Measurements from ENCODE around the gene SMG5. TPM values are rescaled to one million over a fixed set of nuclear protein-coding genes. Genes with fewer than 3 reads are reported as not detected.

Gene SMG5
- total RNA-seq, 2 experiments from 2014 or later: 87.9 to 88.9 TPM

- CTCF ChIA-PET (ENCODE audit: unreplicated experiment): no interaction called here
- BruUV-seq (replicated peaks): no TSS peak
- intact Hi-C loops (cut with micrococcal nuclease; ENCODE audit: unreplicated experiment): loop anchor here (5.0 kb wide), 1 partner anchor 136 kb away; no protein-coding TSS in a partner anchor
Observed at GRCh38 chr1:156228501-156228900, 54.1 kb downstream of the SMG5 start.

GRCh38 chr1:156226782-156227181, 55.8 kb downstream of the SMG5 start:
- TSS peak; percentile 34 for BruUV-seq (replicated peaks)
- TF ChIP-seq, protein P1, sequence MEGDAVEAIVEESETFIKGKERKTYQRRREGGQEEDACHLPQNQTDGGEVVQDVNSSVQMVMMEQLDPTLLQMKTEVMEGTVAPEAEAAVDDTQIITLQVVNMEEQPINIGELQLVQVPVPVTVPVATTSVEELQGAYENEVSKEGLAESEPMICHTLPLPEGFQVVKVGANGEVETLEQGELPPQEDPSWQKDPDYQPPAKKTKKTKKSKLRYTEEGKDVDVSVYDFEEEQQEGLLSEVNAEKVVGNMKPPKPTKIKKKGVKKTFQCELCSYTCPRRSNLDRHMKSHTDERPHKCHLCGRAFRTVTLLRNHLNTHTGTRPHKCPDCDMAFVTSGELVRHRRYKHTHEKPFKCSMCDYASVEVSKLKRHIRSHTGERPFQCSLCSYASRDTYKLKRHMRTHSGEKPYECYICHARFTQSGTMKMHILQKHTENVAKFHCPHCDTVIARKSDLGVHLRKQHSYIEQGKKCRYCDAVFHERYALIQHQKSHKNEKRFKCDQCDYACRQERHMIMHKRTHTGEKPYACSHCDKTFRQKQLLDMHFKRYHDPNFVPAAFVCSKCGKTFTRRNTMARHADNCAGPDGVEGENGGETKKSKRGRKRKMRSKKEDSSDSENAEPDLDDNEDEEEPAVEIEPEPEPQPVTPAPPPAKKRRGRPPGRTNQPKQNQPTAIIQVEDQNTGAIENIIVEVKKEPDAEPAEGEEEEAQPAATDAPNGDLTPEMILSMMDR (conservative IDR thresholded peaks at IDR 0.05; ENCODE audit: low read length): no peak
- TF ChIP-seq EZH2phosphoT487 (IDR thresholded peaks at IDR 0.05; ENCODE audit: borderline replicate concordance, low read depth, low read length): no peak

More at GRCh38 chr1:156228501-156228900, 54.1 kb downstream of the SMG5 start:
- no peak for DNase-seq (ENCODE audit: low spot score)
- peaks cover 15% of the 10 kb centered on the region for H3K4me1 ChIP-seq (ENCODE audit: insufficient read depth, low read length, poor library complexity, severe bottlenecking)
- TF ChIP-seq, protein P1 (conservative IDR thresholded peaks at IDR 0.05; ENCODE audit: low read length): no peak
- no peaks in the 10 kb centered on the region for H3K9me3 ChIP-seq (ENCODE audit: low read length)
- H4K20me1 ChIP-seq (ENCODE audit: insufficient read depth, low read length): no peaks in the 10 kb centered on the region
- no peak overlapping the region for H3K4me3 ChIP-seq (ENCODE audit: low read depth, low read length, poor library complexity, severe bottlenecking)
- no peak overlapping the region for H2AFZ ChIP-seq (ENCODE audit: low read length)
- peaks cover 25% of the 10 kb centered on the region for H3K36me3 ChIP-seq (ENCODE audit: insufficient read depth, low read length)
- H3K27ac ChIP-seq (ENCODE audit: low read depth, low read length, poor library complexity, severe bottlenecking): no peak overlapping the region
- POLR2A ChIA-PET: no interaction called here
- no peaks in the 10 kb centered on the region for H3K9me2 ChIP-seq (ENCODE audit: insufficient read depth, low read length)
- H3K79me2 ChIP-seq (ENCODE audit: insufficient read depth, low read depth, low read length): no peaks in the 10 kb centered on the region
- no peak overlapping the region for H3K4me2 ChIP-seq (ENCODE audit: low read length)

GRCh38 chr1:156226116-156226538, 56.5 kb downstream of the SMG5 start:
- ChIA-PET CTCF (ENCODE audit: unreplicated experiment) (interaction anchor here (1.2 kb wide), 1 partner anchor 75 kb away, joined by 3 read pairs; no protein-coding TSS in a partner anchor), POLR2A (interaction anchor here (0.6 to 3.7 kb wide), 6 partner anchors 13 to 860 kb away, joined by 3 to 18 read pairs (median 5); partner anchors contain the start of gene PMF1)
- Histone ChIP-seq H3K9me3 (ENCODE audit: low read length) (no peaks in the 10 kb centered on the region), H3K4me1 (ENCODE audit: insufficient read depth, low read length, poor library complexity, severe bottlenecking) (peaks cover 15% of the 10 kb centered on the region), H3K79me2 (ENCODE audit: insufficient read depth, low read depth, low read length) (no peaks in the 10 kb centered on the region), H4K20me1 (ENCODE audit: insufficient read depth, low read length) (no peaks in the 10 kb centered on the region), H2AFZ (ENCODE audit: low read length) (no peak overlapping the region), H3K4me2 (ENCODE audit: low read length) (peak overlapping the region; percentile 22; the same call in 1 of the 2 replicates), H3K4me3 (ENCODE audit: low read depth, low read length, poor library complexity, severe bottlenecking) (no peak overlapping the region), H3K36me3 (ENCODE audit: insufficient read depth, low read length) (peaks cover 39% of the 10 kb centered on the region), H3K9me2 (ENCODE audit: insufficient read depth, low read length) (no peaks in the 10 kb centered on the region), H3K27ac (ENCODE audit: low read depth, low read length, poor library complexity, severe bottlenecking) (peak overlapping the region; percentile 39)
- no peak for TF ChIP-seq EZH2phosphoT487 (IDR thresholded peaks at IDR 0.05; ENCODE audit: borderline replicate concordance, low read depth, low read length)
- TF ChIP-seq, protein P1 (conservative IDR thresholded peaks at IDR 0.05; ENCODE audit: low read length): no peak
- BruUV-seq (replicated peaks): no TSS peak
- intact Hi-C loops (cut with micrococcal nuclease; ENCODE audit: unreplicated experiment): loop anchor here (5.0 kb wide), 1 partner anchor 134 kb away; no protein-coding TSS in a partner anchor
- no peak for DNase-seq (ENCODE audit: low spot score)

More at GRCh38 chr1:156226782-156227181, 55.8 kb downstream of the SMG5 start:
- intact Hi-C loops (cut with micrococcal nuclease; ENCODE audit: unreplicated experiment): loop anchor here (5.0 kb wide), 1 partner anchor 134 kb away; no protein-coding TSS in a partner anchor
- ChIA-PET CTCF (ENCODE audit: unreplicated experiment) (interaction anchor here (1.2 kb wide), 1 partner anchor 76 kb away, joined by 3 read pairs; no protein-coding TSS in a partner anchor), POLR2A (interaction anchor here (0.6 to 3.7 kb wide), 4 partner anchors 14 to 80 kb away, joined by 3 to 18 read pairs (median 11); partner anchors contain the start of gene PMF1)
- Histone ChIP-seq H3K9me3 (ENCODE audit: low read length) (no peaks in the 10 kb centered on the region), H3K36me3 (ENCODE audit: insufficient read depth, low read length) (peaks cover 33% of the 10 kb centered on the region), H4K20me1 (ENCODE audit: insufficient read depth, low read length) (no peaks in the 10 kb centered on the region), H3K4me2 (ENCODE audit: low read length) (no peak overlapping the region), H3K4me3 (ENCODE audit: low read depth, low read length, poor library complexity, severe bottlenecking) (no peak overlapping the region), H3K79me2 (ENCODE audit: insufficient read depth, low read depth, low read length) (no peaks in the 10 kb centered on the region), H3K4me1 (ENCODE audit: insufficient read depth, low read length, poor library complexity, severe bottlenecking) (peaks cover 15% of the 10 kb centered on the region), H2AFZ (ENCODE audit: low read length) (no peak overlapping the region), H3K9me2 (ENCODE audit: insufficient read depth, low read length) (no peaks in the 10 kb centered on the region), H3K27ac (ENCODE audit: low read depth, low read length, poor library complexity, severe bottlenecking) (peak overlapping the region; percentile 39)
- no peak for DNase-seq (ENCODE audit: low spot score)
